Hepatocyte (in vitro differentiated cells): ENCODE results near the gene DCAF11.

Experiments used
- EZH2 ChIP-seq: fragments of 200-600 bp; sonication (generic); IDR thresholded peaks from 2 replicates; pipeline ENCODE4 v1.6.1; 2016; ENCODE audit warnings: antibody characterized with exemption, mild to moderate bottlenecking, borderline replicate concordance
- EZH2phosphoT487 ChIP-seq: fragments of 200-600 bp; sonication (generic); IDR thresholded peaks from one replicate; pipeline ENCODE4 v1.6.1; 2018; ENCODE audit warnings: antibody characterized with exemption, mild to moderate bottlenecking, low read depth, moderate library complexity; ENCODE audit not compliant: unreplicated experiment, severe bottlenecking
- TF ChIP-seq, protein P1 (sequence below): fragments of 200-600 bp; sonication (generic); IDR thresholded peaks from 2 replicates; pipeline ENCODE4 v1.5.1; 2016; ENCODE audit warnings: antibody characterized with exemption, mild to moderate bottlenecking; ENCODE audit not compliant: poor library complexity

- TF ChIP-seq, protein P1, sequence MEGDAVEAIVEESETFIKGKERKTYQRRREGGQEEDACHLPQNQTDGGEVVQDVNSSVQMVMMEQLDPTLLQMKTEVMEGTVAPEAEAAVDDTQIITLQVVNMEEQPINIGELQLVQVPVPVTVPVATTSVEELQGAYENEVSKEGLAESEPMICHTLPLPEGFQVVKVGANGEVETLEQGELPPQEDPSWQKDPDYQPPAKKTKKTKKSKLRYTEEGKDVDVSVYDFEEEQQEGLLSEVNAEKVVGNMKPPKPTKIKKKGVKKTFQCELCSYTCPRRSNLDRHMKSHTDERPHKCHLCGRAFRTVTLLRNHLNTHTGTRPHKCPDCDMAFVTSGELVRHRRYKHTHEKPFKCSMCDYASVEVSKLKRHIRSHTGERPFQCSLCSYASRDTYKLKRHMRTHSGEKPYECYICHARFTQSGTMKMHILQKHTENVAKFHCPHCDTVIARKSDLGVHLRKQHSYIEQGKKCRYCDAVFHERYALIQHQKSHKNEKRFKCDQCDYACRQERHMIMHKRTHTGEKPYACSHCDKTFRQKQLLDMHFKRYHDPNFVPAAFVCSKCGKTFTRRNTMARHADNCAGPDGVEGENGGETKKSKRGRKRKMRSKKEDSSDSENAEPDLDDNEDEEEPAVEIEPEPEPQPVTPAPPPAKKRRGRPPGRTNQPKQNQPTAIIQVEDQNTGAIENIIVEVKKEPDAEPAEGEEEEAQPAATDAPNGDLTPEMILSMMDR, result no peak
- no peak for TF ChIP-seq EZH2
- no peak for TF ChIP-seq EZH2phosphoT487
Observed at GRCh38 chr14:24171422-24172260, 57.1 kb downstream of the DCAF11 start, which contains the start of gene REC8.
